Nephron progenitor cell (in vitro differentiated cells): Measurements from ENCODE around the gene RASL10B.

Source experiments
- DNase-seq: peaks from one replicate; pipeline ENCODE4 v3.0.0; 2021
- H3K27ac Mint-ChIP-seq: 2 replicates; pipeline ENCODE4 v1.8.0; 2021; ENCODE audit warnings: mild to moderate bottlenecking, moderate library complexity, mixed read lengths
- H3K27me3 Mint-ChIP-seq: 2 replicates; pipeline ENCODE4 v1.8.0; 2021; ENCODE audit warnings: mild to moderate bottlenecking, low read depth, mixed read lengths; ENCODE audit not compliant: poor library complexity
- H3K36me3 Mint-ChIP-seq: 2 replicates; pipeline ENCODE4 v1.8.0; 2021; ENCODE audit warnings: low read depth, mixed read lengths
- H3K4me1 Mint-ChIP-seq: 2 replicates; pipeline ENCODE4 v1.8.0; 2021; ENCODE audit warnings: mixed read lengths
- H3K4me3 Mint-ChIP-seq: 2 replicates; pipeline ENCODE4 v1.8.0; 2021; ENCODE audit warnings: mild to moderate bottlenecking, moderate library complexity, mixed read lengths
- H3K9me3 Mint-ChIP-seq: 2 replicates; pipeline ENCODE4 v1.8.0; 2021; ENCODE audit warnings: mild to moderate bottlenecking, moderate library complexity, mixed read lengths
- TF ChIP-seq, protein P1 (sequence below): fragments of 200-600 bp; sonication (generic); IDR thresholded peaks from 2 replicates; pipeline ENCODE4 v1.5.0; 2021; ENCODE audit warnings: antibody characterized with exemption

Gene RASL10B

DNA sequence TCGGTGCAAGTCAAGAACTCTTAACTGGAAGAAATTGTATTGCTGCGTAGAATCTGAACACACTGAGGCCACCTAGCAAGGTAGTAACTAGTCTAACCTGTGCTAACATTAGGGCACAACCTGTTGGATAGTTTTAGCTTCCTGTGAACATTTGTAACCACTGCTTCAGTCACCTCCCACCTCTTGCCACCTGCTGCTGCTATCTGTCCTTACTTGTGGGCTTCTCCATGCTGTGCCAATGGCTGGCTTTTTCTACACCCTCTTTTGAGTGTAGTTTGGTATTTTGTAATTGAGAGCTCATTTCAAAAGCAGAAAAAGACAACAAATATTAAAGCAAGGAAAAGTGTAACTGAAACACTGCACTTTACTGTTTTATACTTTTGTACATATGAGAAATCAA, 7.7 kb upstream of the RASL10B start:
- no peak overlapping the region for H3K27ac Mint-ChIP-seq
- H3K9me3 Mint-ChIP-seq: no peaks in the 10 kb centered on the region
- H3K4me1 Mint-ChIP-seq: peaks cover 48% of the 10 kb centered on the region
- H3K4me3 Mint-ChIP-seq: no peak overlapping the region
- peaks cover 42% of the 10 kb centered on the region for H3K36me3 Mint-ChIP-seq
- peaks cover 3% of the 10 kb centered on the region for H3K27me3 Mint-ChIP-seq
- TF ChIP-seq, protein P1, sequence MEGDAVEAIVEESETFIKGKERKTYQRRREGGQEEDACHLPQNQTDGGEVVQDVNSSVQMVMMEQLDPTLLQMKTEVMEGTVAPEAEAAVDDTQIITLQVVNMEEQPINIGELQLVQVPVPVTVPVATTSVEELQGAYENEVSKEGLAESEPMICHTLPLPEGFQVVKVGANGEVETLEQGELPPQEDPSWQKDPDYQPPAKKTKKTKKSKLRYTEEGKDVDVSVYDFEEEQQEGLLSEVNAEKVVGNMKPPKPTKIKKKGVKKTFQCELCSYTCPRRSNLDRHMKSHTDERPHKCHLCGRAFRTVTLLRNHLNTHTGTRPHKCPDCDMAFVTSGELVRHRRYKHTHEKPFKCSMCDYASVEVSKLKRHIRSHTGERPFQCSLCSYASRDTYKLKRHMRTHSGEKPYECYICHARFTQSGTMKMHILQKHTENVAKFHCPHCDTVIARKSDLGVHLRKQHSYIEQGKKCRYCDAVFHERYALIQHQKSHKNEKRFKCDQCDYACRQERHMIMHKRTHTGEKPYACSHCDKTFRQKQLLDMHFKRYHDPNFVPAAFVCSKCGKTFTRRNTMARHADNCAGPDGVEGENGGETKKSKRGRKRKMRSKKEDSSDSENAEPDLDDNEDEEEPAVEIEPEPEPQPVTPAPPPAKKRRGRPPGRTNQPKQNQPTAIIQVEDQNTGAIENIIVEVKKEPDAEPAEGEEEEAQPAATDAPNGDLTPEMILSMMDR: no peak
- no peak for DNase-seq

- TF ChIP-seq, protein P1: no peak
- H3K27me3 Mint-ChIP-seq: peaks cover 3% of the 10 kb centered on the region
- H3K27ac Mint-ChIP-seq: peak overlapping the region; percentile 96
- peaks cover 61% of the 10 kb centered on the region for H3K4me1 Mint-ChIP-seq
- H3K36me3 Mint-ChIP-seq: peaks cover 29% of the 10 kb centered on the region
- no peaks in the 10 kb centered on the region for H3K9me3 Mint-ChIP-seq
- no peak for DNase-seq
- peak overlapping the region; percentile 26 for H3K4me3 Mint-ChIP-seq
Observed at GRCh38 chr17:35725058-35725457, 6.4 kb upstream of the RASL10B start.

GRCh38 chr17:35725802-35726126, 5.7 kb upstream of the RASL10B start:
- Mint-ChIP-seq H3K4me3 (peak overlapping the region; percentile 26), H3K9me3 (no peaks in the 10 kb centered on the region), H3K4me1 (peaks cover 68% of the 10 kb centered on the region), H3K27ac (peak overlapping the region; percentile 96), H3K36me3 (peaks cover 24% of the 10 kb centered on the region), H3K27me3 (peaks cover 3% of the 10 kb centered on the region)
- TF ChIP-seq, protein P1: no peak
- no peak for DNase-seq

DNA sequence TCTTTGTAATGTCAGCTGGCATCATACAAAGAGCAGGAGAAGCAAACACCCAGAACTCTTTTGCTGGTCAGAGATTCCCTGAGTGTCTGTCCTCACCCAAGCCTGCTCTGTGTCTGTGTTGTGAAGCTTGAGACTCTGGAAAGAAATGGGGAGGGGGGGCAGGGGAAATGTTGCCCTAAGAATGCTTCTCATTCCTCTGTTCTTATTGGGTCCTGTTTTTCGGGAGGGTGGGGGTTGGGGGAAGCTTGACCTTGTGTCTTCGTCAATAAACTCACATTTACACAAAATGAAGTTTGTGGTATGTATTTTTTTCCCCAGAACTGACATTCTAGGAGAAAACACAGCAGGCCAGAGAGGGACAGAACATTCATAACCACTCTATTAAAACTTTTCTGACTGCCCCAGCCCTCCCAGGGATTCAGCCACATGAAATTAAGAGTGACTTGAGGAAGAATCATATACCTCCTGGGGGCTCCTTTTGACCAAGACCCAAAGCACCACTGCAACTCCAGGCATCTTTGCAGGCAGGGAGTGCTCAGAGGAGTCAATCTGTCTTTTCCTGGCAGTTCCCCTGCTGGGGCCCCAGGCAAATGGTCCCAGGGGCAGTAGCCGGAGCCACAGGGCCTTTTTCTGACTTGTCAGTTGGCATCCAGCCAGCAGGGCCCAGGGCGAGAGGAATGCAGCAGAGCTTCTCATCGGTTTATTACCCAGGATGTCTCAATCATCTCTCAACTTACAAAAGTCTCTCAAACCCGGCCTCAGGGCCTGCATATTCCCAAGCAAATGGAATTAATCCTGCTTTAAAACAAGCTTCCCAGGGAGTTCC, 5.1 kb upstream of the RASL10B start:
- peak overlapping the region; percentile 96 for H3K27ac Mint-ChIP-seq
- no peak overlapping the region for H3K4me3 Mint-ChIP-seq

DNA sequence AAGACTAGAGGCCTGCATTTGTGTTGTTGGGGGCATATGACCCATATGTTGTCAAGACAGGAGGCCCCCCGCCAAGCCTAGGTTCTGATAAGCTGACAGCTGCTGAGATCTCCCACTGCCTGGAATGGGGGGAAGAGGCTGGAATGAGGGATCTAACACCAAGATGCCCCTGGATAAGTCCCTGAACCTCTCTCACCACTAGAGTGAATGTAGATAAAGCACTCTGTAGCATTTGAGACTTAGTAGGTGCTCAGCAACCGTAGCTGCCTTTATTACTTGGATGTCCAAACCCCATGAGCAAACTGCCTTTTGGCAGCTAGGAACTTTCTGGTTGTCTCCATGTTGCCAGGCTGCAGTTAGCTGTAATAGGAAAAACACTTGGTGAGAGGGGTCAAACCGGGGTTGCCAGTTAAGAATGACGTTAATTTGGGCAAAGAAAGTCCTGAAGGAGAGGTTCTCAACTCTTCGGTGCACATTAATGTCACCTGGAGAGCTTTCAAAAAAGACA, 4.4 kb upstream of the RASL10B start:
- DNase-seq: no peak
- Mint-ChIP-seq H3K36me3 (peaks cover 22% of the 10 kb centered on the region), H3K27me3 (peaks cover 3% of the 10 kb centered on the region), H3K27ac (peak overlapping the region; percentile 77), H3K9me3 (no peaks in the 10 kb centered on the region), H3K4me3 (no peak overlapping the region), H3K4me1 (peaks cover 73% of the 10 kb centered on the region)
- TF ChIP-seq, protein P1: no peak

More for the DNA sequence above, 5.1 kb upstream of the RASL10B start:
- H3K36me3 Mint-ChIP-seq: peaks cover 22% of the 10 kb centered on the region
- DNase-seq: peak; percentile 64
- TF ChIP-seq, protein P1: no peak
- H3K27me3 Mint-ChIP-seq: peaks cover 3% of the 10 kb centered on the region
- H3K9me3 Mint-ChIP-seq: no peaks in the 10 kb centered on the region
- peaks cover 73% of the 10 kb centered on the region for H3K4me1 Mint-ChIP-seq

- peaks cover 79% of the 10 kb centered on the region for H3K4me1 Mint-ChIP-seq
- H3K4me3 Mint-ChIP-seq: peak overlapping the region; percentile 0
- no peak for DNase-seq
- H3K9me3 Mint-ChIP-seq: no peaks in the 10 kb centered on the region
- peaks cover 22% of the 10 kb centered on the region for H3K36me3 Mint-ChIP-seq
- peak overlapping the region; percentile 5 for H3K27ac Mint-ChIP-seq
- TF ChIP-seq, protein P1: no peak
- peaks cover 3% of the 10 kb centered on the region for H3K27me3 Mint-ChIP-seq
Observed at GRCh38 chr17:35727635-35728034, 3.8 kb upstream of the RASL10B start.
